Activated naive CD4-positive, alpha-beta T cell treated with anti-CD3 and anti-CD28 coated beads, Interleukin-2, amount 10 ng/mL, durations not matched to agents 5 hours and 36 hours (primary cell): Measurements from ENCODE around the gene IL2RA. TPM values are rescaled to one million over a fixed set of nuclear protein-coding genes. Genes with fewer than 3 reads are reported as not detected.

ENCODE experiments used
- total RNA-seq, 2 experiments: library from RNA; stranded (reverse); gene quantifications; one replicate each; pipeline ENCODE4 v1.2.3, GENCODE V29; 2021

The IL2RA gene
- 100 to 1,000 TPM; 203 to 211 TPM for total RNA-seq

DNA sequence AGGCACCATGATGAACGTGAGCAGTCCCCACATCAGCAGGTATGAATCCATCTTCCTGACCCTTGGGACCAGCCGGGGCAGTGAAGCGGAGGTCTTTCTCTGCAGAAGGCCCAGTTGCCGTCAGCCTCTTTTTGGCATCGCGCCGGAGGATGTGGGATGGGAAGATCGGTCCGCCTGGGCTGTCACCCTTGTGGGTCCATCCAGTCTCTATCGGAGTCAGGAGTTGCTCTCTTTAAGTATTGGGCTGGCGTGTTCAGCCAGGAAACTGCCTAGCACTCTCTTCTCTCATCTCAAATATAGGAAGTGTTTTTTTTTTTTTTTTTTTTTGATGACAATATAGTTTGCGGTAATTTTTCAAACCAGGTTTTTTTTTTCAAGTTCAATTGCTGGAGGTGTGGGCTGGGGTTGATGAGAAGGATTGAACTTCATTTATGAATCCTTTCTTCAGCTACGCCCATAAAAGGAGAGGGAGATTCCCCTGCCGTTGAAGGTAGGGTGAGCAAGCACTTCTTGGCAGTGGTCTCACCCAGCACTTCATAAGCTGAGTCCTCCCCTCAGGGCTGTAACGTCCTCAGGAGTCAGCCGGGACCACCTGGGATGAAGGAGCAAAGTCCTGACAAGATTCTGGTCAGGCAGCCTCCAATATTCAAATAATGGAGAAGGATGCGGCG, at the start of gene IL2RA:
TSS of gene IL2RA (minus strand) at position 267 of the 671 bp plus-strand sequence. CDS start at position 51, 216 bp downstream.

DNA sequence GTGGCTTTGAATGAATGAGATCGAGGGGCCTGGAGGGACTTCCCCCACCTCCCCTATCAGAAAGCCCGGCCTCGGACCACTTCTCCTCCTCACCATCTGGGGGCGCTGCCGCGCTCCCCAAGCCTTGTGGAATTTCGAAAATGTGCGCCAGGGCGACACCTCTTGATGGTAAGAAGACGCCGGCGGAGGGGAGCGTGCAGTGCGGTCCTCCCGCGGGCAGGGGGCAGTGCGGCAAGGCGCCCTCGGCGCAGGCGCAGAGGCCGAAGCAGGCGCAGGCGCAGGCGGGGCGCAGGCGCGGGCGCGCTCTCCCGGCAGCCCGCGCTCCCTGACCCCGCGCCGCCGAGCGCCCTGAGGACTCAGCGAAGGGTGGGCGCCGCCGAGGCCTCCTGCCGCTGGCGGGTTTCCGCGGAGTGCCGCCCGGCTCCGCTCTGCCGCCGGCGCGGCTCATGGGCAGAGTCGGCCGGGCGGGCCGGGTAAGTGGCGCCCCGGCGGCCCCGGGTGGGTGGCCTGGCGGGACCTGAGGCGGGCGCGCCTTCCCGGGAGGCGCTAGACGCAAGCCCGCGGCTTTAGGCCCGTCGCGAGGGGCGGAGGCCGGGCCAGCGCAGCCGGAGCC, 26.7 kb upstream of the IL2RA start, which contains the start of gene RBM17:
TSS of gene RBM17 (plus strand) at position 314 of the 613 bp plus-strand sequence. CDS start 8,032 bp downstream, outside the sequence.

DNA sequence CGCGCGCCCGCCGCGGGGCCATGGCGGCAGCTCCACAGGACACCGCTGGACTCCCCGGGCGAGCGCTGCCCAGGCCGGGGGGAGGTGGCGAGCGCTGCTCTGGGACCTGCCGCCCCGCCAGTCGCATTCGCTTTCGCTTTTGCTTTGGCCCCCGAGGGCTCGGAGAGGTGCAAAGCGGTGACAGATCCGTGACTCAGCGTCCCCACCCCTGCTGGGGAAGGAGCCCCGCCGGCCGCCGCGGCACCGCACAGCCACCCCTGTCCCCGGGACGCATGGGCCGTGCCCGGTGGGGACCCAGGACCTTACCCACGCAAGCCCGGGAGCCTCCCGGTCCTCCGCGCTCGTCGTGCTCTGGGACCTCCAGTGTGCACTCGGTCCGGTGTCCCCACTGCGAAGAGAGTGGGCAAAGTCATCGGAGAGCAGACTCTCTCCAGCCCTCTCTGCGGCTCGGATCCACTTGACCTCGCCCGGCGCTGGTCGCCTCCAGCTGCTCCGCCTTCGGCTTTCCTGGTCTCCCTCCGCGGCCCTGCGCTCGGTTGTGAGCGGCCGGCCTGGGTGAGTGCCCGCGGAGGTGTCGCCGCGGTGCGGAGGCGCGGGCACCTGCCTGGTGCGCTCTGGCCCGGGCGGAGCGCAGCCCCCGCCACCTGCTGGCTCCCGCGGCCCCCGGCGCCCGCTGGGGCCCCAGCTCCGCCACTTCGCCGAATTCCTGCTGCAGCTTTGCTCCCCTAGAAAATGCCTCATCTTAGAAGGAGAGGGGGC, 84.5 kb downstream of the IL2RA start, which contains the start of gene IL15RA:
TSS of gene IL15RA (minus strand) at position 73 of the 759 bp plus-strand sequence. CDS start at position 22, 51 bp downstream.

Other genes with a start within 250 kb of the IL2RA start
- gene GDI2, start 248.9 kb downstream of the IL2RA start, total RNA-seq, result 100 to 1,000 TPM; 204 to 208 TPM
- gene ANKRD16, start 172.5 kb downstream of the IL2RA start, total RNA-seq, result 1 to 10 TPM; 5.5 to 6.2 TPM
- 10 to 100 TPM; 68.6 to 69.8 TPM for gene FBH1, start 172.1 kb downstream of the IL2RA start, total RNA-seq
- 10 to 100 TPM; 15.7 to 16.5 TPM for gene IL15RA, start 84.8 kb downstream of the IL2RA start, total RNA-seq
- 100 to 1,000 TPM; 154 to 161 TPM for gene RBM17, start 26.7 kb upstream of the IL2RA start, total RNA-seq
- 10 to 100 TPM; 81.9 to 89.0 TPM for gene PFKFB3, start 140.6 kb upstream of the IL2RA start, total RNA-seq